HFFc6 (cell line): ENCODE data around the gene FRYL. TPM values are rescaled to one million over a fixed set of nuclear protein-coding genes. Genes with fewer than 3 reads are reported as not detected.
A peak's percentile ranks its signal among the peaks of the same experiment; 100 is the strongest.
"Not testable (repeated sequence)": the region's sequence is repeated elsewhere in the genome, so short reads cannot be mapped to it uniquely, and the experiment has no call there.

Source experiments
- DNase-seq: peaks from one replicate; pipeline ENCODE4 v3.0.0-alpha.2; 2018
- H3K27ac Mint-ChIP-seq: 2 replicates; pipeline ENCODE4 v1.8.0; 2020; ENCODE audit warnings: mild to moderate bottlenecking, mixed read lengths
- H3K27me3 Mint-ChIP-seq: 2 replicates; pipeline ENCODE4 v1.8.0; 2021; ENCODE audit warnings: mild to moderate bottlenecking, moderate library complexity, mixed read lengths; ENCODE audit not compliant: insufficient read depth
- H3K36me3 Mint-ChIP-seq: 2 replicates; pipeline ENCODE4 v1.8.0; 2021; ENCODE audit warnings: low read depth, mixed read lengths
- H3K4me1 Mint-ChIP-seq: 2 replicates; pipeline ENCODE4 v1.8.0; 2020; ENCODE audit warnings: low read depth, mixed read lengths
- H3K4me3 Mint-ChIP-seq: 2 replicates; pipeline ENCODE4 v1.8.0; 2020; ENCODE audit warnings: mild to moderate bottlenecking, moderate library complexity, mixed read lengths
- H3K9me3 Mint-ChIP-seq: 2 replicates; pipeline ENCODE4 v1.8.0; 2020; ENCODE audit warnings: mild to moderate bottlenecking, mixed read lengths
- total RNA-seq, 6 experiments: library from RNA; stranded (reverse); fragmentation: NEBNext Ultra II Directional; extraction: Animal tissue kit (Norgen Biotek cat#: 25700); gene quantifications; 2 replicates in 1 of 6; 3 replicates in 5 of 6; pipeline ENCODE4 v1.2.3, GENCODE V29; 2021
- TF ChIP-seq, protein P1 (sequence below): fragments of 200-600 bp; sonication (generic); IDR thresholded peaks from 2 replicates; pipeline ENCODE4 v1.5.0; 2021; ENCODE audit warnings: antibody characterized with exemption, mild to moderate bottlenecking

The FRYL gene
- total RNA-seq, 6 experiments from 2014 or later, result 29.0 to 32.8 (median 30.4) TPM

DNA sequence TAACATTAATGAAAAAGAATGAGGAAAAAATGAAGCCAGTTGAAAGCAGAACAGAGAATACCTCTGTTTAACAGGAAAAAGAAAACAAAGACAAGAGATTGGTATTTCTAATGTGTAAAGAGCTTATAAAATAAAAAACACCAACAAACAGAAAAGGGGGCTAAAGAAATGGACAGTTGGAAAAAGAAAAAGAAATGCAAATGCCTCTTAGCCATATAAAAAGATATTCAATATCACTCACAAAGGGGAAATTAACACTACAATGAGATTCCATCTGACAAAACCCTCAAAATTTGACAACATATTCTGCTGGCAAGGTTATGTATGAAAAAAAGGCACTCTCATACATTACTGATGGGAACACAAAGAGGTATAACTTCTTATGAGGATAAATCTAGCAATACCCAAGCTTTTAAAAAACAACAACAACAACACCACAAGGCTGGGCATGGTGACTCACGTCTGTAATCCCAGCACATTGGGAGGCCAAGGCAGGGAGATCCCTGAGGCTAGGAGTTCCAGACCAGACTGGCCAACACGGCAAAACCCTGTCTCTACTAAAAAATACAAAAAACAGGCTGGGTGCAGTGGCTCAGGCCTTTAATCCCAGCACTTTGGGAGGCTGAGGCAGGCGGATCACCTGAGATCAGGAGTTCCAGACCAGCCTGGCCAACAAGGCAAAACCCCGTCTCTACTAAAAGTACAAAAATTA lies 75.8 kb downstream of the FRYL start:
- DNase-seq, result no peak
- Mint-ChIP-seq H3K27me3 (no peaks in the 10 kb centered on the region), H3K36me3 (peaks cover 9% of the 10 kb centered on the region; the same call in 1 of the 2 replicates), H3K9me3 (no peaks in the 10 kb centered on the region), H3K27ac (peak overlapping the region; percentile 33), H3K4me3 (no peak overlapping the region), H3K4me1 (peaks cover 50% of the 10 kb centered on the region)
- TF ChIP-seq, protein P1, sequence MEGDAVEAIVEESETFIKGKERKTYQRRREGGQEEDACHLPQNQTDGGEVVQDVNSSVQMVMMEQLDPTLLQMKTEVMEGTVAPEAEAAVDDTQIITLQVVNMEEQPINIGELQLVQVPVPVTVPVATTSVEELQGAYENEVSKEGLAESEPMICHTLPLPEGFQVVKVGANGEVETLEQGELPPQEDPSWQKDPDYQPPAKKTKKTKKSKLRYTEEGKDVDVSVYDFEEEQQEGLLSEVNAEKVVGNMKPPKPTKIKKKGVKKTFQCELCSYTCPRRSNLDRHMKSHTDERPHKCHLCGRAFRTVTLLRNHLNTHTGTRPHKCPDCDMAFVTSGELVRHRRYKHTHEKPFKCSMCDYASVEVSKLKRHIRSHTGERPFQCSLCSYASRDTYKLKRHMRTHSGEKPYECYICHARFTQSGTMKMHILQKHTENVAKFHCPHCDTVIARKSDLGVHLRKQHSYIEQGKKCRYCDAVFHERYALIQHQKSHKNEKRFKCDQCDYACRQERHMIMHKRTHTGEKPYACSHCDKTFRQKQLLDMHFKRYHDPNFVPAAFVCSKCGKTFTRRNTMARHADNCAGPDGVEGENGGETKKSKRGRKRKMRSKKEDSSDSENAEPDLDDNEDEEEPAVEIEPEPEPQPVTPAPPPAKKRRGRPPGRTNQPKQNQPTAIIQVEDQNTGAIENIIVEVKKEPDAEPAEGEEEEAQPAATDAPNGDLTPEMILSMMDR, result no peak

DNA sequence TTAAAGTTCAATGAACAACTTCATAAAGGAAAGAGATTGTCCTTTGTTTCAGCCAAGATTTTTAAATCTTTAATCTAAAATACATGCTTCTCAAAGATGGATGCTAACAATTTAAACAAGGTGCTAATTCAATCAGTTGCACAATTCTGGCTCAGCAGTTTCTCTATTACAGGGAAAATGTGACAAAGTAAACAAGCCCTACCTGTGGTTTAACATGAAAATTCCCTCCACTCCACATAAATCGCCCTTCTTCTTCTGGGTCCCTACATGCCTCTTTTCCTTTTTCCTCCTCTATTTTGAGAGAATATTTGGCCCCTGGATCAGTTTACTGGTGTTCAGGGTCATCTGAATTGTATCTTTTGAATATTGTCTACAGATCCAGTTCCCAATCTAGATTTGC lies 80.6 kb downstream of the FRYL start:
- H3K9me3 Mint-ChIP-seq, result no peaks in the 10 kb centered on the region
- TF ChIP-seq, protein P1, result no peak
- H3K27me3 Mint-ChIP-seq, result no peaks in the 10 kb centered on the region
- H3K4me1 Mint-ChIP-seq, result peaks cover 55% of the 10 kb centered on the region
- peak overlapping the region; percentile 82 for H3K4me3 Mint-ChIP-seq
- no peaks in the 10 kb centered on the region for H3K36me3 Mint-ChIP-seq
- peak; percentile 11 for DNase-seq
- peak overlapping the region; percentile 98 for H3K27ac Mint-ChIP-seq

DNA sequence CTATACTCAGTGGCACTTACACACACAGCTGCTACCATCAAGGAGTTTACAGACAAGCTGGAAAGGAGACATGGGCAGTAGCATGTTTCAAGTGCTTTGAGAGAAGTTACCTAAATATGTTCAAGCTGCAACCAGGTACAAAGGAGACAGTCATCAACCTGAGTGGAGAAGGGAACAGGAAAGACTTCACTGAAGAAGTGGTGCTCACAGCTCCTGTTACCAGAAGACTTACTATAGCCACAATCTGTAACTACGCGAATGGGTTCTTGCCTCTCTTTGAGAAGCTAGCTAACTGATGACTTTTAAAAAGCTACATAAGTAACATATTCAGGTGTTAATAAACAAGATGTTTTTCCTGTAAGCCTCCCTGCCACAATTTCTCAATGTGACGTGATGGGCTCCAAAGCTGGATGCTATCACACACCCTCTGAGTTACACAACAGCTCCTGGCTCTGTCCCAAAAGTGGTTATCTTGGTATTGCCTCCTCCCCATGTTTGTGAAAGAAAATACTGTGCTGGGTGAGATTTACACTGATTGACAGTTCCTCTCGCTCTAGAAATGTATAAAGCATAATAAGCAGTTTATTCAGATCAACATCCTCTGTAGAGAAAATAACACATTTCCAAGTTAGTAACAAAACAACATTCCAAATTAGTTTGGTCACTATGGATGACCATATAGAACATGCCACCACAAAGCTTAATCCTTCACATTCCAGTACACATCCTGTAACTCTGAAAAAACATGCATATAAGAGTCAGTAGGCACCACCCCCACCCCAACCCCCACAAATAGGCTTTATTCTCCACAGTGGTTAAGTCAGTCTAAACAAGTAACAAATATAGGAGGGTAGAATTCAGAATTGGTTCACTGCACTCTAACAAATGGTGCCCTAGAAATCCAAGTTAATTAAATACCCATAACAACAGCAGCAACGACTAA lies 81.8 kb downstream of the FRYL start:
- no peaks in the 10 kb centered on the region for H3K36me3 Mint-ChIP-seq
- H3K4me3 Mint-ChIP-seq, result peak overlapping the region; percentile 82
- TF ChIP-seq, protein P1, result no peak
- no peaks in the 10 kb centered on the region for H3K9me3 Mint-ChIP-seq
- H3K27ac Mint-ChIP-seq, result peak overlapping the region; percentile 98
- peaks cover 51% of the 10 kb centered on the region for H3K4me1 Mint-ChIP-seq
- no peaks in the 10 kb centered on the region for H3K27me3 Mint-ChIP-seq
- peak; percentile 88 for DNase-seq

DNA sequence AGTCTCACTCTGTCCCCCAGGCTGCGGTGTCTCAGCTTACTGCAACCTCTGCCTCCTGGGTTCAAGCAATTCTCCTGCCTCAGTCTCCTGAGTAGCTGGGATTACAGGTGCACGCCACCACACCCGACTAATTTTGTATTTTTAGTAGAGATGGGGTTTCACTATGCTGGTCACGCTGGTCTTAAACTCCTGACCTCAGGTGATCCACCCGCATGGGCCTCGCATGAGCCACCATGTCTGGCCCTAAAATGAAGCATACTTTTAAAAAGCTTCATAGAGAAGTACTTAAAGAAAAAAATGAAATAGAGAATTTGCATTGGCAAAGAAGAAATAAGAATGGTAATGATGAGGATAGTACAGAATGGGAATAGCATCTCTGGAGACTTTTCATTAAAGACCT lies 82.6 kb downstream of the FRYL start:
- not testable (repeated sequence) for DNase-seq, H3K9me3 Mint-ChIP-seq, H3K27me3 Mint-ChIP-seq, H3K36me3 Mint-ChIP-seq
- peak overlapping the region; percentile 82 for H3K4me3 Mint-ChIP-seq
- peak overlapping the region; percentile 98 for H3K27ac Mint-ChIP-seq
- peaks cover 51% of the 10 kb centered on the region for H3K4me1 Mint-ChIP-seq

DNA sequence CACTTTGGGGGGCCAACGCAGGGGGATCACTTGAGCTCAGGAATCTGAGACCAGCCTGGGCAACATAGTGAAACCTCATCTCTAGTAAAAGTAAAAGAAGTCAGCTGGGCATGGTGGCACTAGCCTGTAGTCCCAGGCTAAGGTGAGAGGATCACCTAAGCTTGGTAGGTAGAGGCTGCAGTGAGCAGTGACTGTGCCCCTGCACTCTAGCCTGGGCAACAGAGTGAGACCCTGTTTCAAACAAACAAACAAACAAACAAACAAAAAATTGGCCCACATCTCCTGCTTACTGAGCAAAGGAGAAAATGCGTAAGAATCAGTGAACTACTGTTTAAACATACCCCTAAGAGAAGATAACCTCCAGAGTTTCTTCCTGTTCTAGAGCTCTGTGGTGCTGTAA lies 85.3 kb downstream of the FRYL start:
- Mint-ChIP-seq H3K4me1 (peaks cover 47% of the 10 kb centered on the region), H3K27ac (no peak overlapping the region), H3K4me3 (no peak overlapping the region), H3K36me3 (no peaks in the 10 kb centered on the region), H3K27me3 (no peaks in the 10 kb centered on the region), H3K9me3 (no peaks in the 10 kb centered on the region)
- TF ChIP-seq, protein P1, result no peak
- DNase-seq, result no peak
